SU-DHL-6 (cell line): Measurements from ENCODE around the gene COA8.

Experiments used
- H2AFZ ChIP-seq: fragments of 200-600 bp; sonication (generic); 2 replicates; pipeline ENCODE4 v1.6.1; 2014; ENCODE audit warnings: low read depth, mild to moderate bottlenecking, moderate library complexity, mixed read lengths, antibody characterized with exemption, low read length; ENCODE audit not compliant: severe bottlenecking
- H3F3A ChIP-seq: fragments of 200-600 bp; shearing (Covaris generic); 2 replicates; pipeline ENCODE4 v1.6.0; 2016; ENCODE audit warnings: antibody characterized with exemption, mild to moderate bottlenecking; ENCODE audit not compliant: insufficient read depth
- H3K27ac ChIP-seq: fragments of 200-600 bp; sonication (generic); 2 replicates; pipeline ENCODE4 v1.5.1; 2016; ENCODE audit warnings: low read depth, mild to moderate bottlenecking, low read length, moderate library complexity, mixed read lengths
- H3K27me3 ChIP-seq: fragments of 200-600 bp; sonication (generic), shearing (Covaris generic); 2 replicates; pipeline ENCODE4 v1.6.0; 2014; ENCODE audit warnings: mild to moderate bottlenecking, low read length
- H3K36me3 ChIP-seq: fragments of 200-600 bp; sonication (generic); 2 replicates; pipeline ENCODE4 v1.6.1; 2014; ENCODE audit warnings: mild to moderate bottlenecking, low read length, mixed read lengths
- H3K4me2 ChIP-seq: fragments of 300-600, 200-600 bp; shearing (Covaris generic), sonication (generic); 2 replicates; pipeline ENCODE4 v1.6.0; 2014; ENCODE audit warnings: low read length, low read depth, mild to moderate bottlenecking; ENCODE audit not compliant: poor library complexity, severe bottlenecking
- H3K4me3 ChIP-seq: fragments of 200-600 bp; sonication (generic); 2 replicates; pipeline ENCODE4 v1.5.1; 2014; ENCODE audit warnings: antibody characterized with exemption, low read length, mild to moderate bottlenecking, mixed read lengths; ENCODE audit not compliant: insufficient read depth, poor library complexity, severe bottlenecking
- H3K79me2 ChIP-seq: fragments of 200-600 bp; sonication (generic); 2 replicates; pipeline ENCODE4 v1.6.1; 2014; ENCODE audit warnings: mild to moderate bottlenecking, low read length, moderate library complexity; ENCODE audit not compliant: insufficient read depth
- H3K9ac ChIP-seq: fragments of 200-600 bp; sonication (generic); 2 replicates; pipeline ENCODE4 v1.7.0; 2014; ENCODE audit warnings: mild to moderate bottlenecking, low read length
- H3K9me2 ChIP-seq: fragments of 200-600 bp; sonication (generic); replicated peaks from 2 replicates; pipeline ENCODE4 v1.6.1; 2014; ENCODE audit warnings: low read length; ENCODE audit not compliant: insufficient read depth
- H3K9me3 ChIP-seq: fragments of 200-600 bp; sonication (generic); 2 replicates; pipeline ENCODE4 v1.6.1; 2014; ENCODE audit warnings: low read length, mixed read lengths; ENCODE audit not compliant: insufficient read depth
- H4K20me1 ChIP-seq: fragments of 200-600 bp; sonication (generic); 2 replicates; pipeline ENCODE4 v1.6.1; 2014; ENCODE audit warnings: low read depth, mild to moderate bottlenecking, antibody characterized with exemption, low read length, moderate library complexity, mixed read lengths
- EZH2phosphoT487 ChIP-seq: fragments of 200-600 bp; sonication (generic), shearing (Covaris generic); conservative IDR thresholded peaks from 2 replicates; pipeline ENCODE4 v1.6.1; 2018; ENCODE audit warnings: mild to moderate bottlenecking, antibody characterized with exemption, low read length, moderate library complexity, mixed read lengths
- TF ChIP-seq, protein P1 (sequence below): fragments of 200-600 bp; sonication (generic); IDR thresholded peaks from one replicate; pipeline ENCODE4 v1.5.1; 2017; ENCODE audit warnings: antibody characterized with exemption, mild to moderate bottlenecking, low read length, moderate library complexity; ENCODE audit not compliant: insufficient read depth, poor library complexity, severe bottlenecking

Gene COA8

GRCh38 chr14:103526247-103526913 lies 36.4 kb upstream of the COA8 start:
- no peak overlapping the region for H3K9ac ChIP-seq

DNA sequence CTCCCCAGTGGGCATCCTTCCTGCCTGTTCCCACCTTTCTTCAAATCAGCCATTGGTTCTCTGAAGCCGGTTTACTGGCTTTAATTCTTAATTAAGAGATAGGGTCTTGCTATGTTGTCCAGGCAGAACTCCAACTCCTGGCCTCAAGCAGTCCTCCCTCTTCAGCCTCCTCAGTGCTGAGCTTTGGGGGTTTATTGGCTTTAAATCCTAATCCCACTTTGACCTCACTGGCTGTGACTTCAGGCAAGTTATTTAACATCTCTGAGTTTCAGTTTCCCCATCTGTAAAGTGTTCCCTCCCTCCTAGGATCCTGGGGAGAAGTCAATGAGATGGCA lies 35.9 kb upstream of the COA8 start:
- no peaks in the 10 kb centered on the region for H3K9me3 ChIP-seq
- H3K4me2 ChIP-seq: no peak overlapping the region
- H2AFZ ChIP-seq: no peak overlapping the region
- peaks cover 22% of the 10 kb centered on the region for H3K79me2 ChIP-seq
- no peaks in the 10 kb centered on the region for H4K20me1 ChIP-seq
- no peaks in the 10 kb centered on the region for H3K36me3 ChIP-seq
- no peak overlapping the region for H3K4me3 ChIP-seq
- H3K9ac ChIP-seq: no peak overlapping the region
- TF ChIP-seq, protein P1, sequence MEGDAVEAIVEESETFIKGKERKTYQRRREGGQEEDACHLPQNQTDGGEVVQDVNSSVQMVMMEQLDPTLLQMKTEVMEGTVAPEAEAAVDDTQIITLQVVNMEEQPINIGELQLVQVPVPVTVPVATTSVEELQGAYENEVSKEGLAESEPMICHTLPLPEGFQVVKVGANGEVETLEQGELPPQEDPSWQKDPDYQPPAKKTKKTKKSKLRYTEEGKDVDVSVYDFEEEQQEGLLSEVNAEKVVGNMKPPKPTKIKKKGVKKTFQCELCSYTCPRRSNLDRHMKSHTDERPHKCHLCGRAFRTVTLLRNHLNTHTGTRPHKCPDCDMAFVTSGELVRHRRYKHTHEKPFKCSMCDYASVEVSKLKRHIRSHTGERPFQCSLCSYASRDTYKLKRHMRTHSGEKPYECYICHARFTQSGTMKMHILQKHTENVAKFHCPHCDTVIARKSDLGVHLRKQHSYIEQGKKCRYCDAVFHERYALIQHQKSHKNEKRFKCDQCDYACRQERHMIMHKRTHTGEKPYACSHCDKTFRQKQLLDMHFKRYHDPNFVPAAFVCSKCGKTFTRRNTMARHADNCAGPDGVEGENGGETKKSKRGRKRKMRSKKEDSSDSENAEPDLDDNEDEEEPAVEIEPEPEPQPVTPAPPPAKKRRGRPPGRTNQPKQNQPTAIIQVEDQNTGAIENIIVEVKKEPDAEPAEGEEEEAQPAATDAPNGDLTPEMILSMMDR: no peak
- no peak for TF ChIP-seq EZH2phosphoT487
- H3K9me2 ChIP-seq: no peaks in the 10 kb centered on the region
- no peaks in the 10 kb centered on the region for H3K27me3 ChIP-seq
- H3F3A ChIP-seq: no peaks in the 10 kb centered on the region
- H3K27ac ChIP-seq: no peak overlapping the region

More at GRCh38 chr14:103526247-103526913, 36.4 kb upstream of the COA8 start:
- Histone ChIP-seq H3K36me3 (no peaks in the 10 kb centered on the region), H3K79me2 (peaks cover 22% of the 10 kb centered on the region), H3K4me3 (no peak overlapping the region), H4K20me1 (no peaks in the 10 kb centered on the region), H3F3A (no peaks in the 10 kb centered on the region), H3K9me2 (no peaks in the 10 kb centered on the region), H3K27ac (no peak overlapping the region), H3K4me2 (no peak overlapping the region), H2AFZ (no peak overlapping the region), H3K27me3 (no peaks in the 10 kb centered on the region), H3K9me3 (no peaks in the 10 kb centered on the region)
- TF ChIP-seq, protein P1: no peak
- TF ChIP-seq EZH2phosphoT487: no peak

GRCh38 chr14:103527408-103528145 lies 35.2 kb upstream of the COA8 start:
- no peaks in the 10 kb centered on the region for H3K27me3 ChIP-seq
- no peak overlapping the region for H3K4me3 ChIP-seq
- H3K27ac ChIP-seq: no peak overlapping the region
- H3K9ac ChIP-seq: peak overlapping the region; percentile 78
- peaks cover 22% of the 10 kb centered on the region for H3K79me2 ChIP-seq
- H3K9me3 ChIP-seq: no peaks in the 10 kb centered on the region
- no peak overlapping the region for H2AFZ ChIP-seq
- no peak for TF ChIP-seq EZH2phosphoT487
- TF ChIP-seq, protein P1: no peak
- no peaks in the 10 kb centered on the region for H3K9me2 ChIP-seq
- H3K4me2 ChIP-seq: peak overlapping the region; percentile 65
- H3F3A ChIP-seq: no peaks in the 10 kb centered on the region
- H4K20me1 ChIP-seq: no peaks in the 10 kb centered on the region
- no peaks in the 10 kb centered on the region for H3K36me3 ChIP-seq
